Measurements from ENCODE around the gene SRF. TPM values are rescaled to one million over a fixed set of nuclear protein-coding genes. Genes with fewer than 3 reads are reported as not detected.
A peak's percentile ranks its signal among the peaks of the same experiment; 100 is the strongest.

The SRF gene
- total RNA-seq, 2 donors from 2014 or later, result 12.7 to 30.7 TPM

DNA sequence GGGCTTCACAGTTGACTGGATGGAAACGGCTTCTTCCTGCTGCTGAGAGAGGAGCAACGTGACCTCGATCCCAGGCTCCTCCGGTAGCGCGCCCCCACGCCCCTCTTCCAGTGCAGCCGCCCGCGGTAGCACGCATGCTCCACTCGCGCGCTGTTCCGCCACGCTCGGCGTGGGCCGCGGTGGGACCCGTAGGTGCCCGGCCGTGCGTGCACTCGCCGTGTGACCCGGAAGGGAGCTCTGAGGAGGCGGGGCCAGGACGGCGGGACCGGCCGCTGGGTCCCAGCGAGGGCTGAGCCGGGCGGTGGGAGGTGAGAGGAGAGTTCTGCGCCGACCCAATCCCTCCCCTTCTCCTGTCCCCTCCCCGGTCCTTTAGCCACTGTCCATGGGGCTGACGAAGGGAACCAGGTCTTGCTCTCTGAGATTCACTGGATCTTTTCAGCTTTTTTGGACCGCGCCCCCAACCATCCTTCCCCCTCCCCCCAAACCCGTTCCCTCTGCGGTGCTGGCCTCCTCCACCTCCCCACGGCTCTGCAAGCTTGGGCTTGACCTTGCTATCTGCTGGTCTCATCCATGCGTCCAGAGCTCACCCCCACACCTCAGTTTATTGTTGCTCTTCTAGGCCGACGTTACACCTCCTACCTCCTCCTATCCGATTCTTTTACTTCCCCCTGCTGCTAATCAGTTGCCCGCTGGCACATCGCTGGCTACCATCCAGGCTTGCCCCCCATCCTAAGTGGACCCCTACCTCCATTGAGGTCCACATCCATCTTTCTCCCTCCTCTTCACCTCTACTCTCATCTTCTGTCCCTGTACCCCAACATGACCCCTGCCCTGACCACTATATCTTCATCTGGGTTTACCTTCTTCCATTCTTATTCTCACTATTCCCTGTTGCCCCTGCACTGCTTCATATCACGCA, 11.1 kb downstream of the SRF start, which contains the start of gene CUL9:
Gene CUL9, plus strand, starts transcription at position 255 of the 919 bp plus-strand sequence. CDS start 2,115 bp downstream, outside the sequence.
- ATAC-seq, result peak; percentile 99
- peak; percentile 24 to 75 (median 63) for TF ChIP-seq POLR2A (IDR thresholded peaks at IDR 0.05)
- TF ChIP-seq, protein P1, sequence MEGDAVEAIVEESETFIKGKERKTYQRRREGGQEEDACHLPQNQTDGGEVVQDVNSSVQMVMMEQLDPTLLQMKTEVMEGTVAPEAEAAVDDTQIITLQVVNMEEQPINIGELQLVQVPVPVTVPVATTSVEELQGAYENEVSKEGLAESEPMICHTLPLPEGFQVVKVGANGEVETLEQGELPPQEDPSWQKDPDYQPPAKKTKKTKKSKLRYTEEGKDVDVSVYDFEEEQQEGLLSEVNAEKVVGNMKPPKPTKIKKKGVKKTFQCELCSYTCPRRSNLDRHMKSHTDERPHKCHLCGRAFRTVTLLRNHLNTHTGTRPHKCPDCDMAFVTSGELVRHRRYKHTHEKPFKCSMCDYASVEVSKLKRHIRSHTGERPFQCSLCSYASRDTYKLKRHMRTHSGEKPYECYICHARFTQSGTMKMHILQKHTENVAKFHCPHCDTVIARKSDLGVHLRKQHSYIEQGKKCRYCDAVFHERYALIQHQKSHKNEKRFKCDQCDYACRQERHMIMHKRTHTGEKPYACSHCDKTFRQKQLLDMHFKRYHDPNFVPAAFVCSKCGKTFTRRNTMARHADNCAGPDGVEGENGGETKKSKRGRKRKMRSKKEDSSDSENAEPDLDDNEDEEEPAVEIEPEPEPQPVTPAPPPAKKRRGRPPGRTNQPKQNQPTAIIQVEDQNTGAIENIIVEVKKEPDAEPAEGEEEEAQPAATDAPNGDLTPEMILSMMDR (IDR thresholded peaks at IDR 0.05), result peak in 1 of 7 experiments; percentile 27
- Histone ChIP-seq H3K27ac (peak within 1 kb of the TSS; percentile 57 to 74 (median 60)), H3K27me3 (no peaks in the 10 kb centered on the region), H3K4me3 (peak within 1 kb of the TSS; percentile 33 to 58), H3K36me3 (replicated peaks in 1 of 2; ENCODE audit: insufficient read depth in 1 of 2, low read depth in 2 of 2) (peaks cover 4 to 9% of the 10 kb centered on the region in 2 donors), H3K9me3 (no peaks in the 10 kb centered on the region), H3K4me1 (peaks cover 19% of the 10 kb centered on the region)
- intact Hi-C loops (cut with DNase I), result no loop called here
- WGBS, 2 donors, result 1% methylated on average over 19 to 44 of the region's 51 CpGs
- DNase-seq, result peak; percentile 85 to 91 (median 86)

DNA sequence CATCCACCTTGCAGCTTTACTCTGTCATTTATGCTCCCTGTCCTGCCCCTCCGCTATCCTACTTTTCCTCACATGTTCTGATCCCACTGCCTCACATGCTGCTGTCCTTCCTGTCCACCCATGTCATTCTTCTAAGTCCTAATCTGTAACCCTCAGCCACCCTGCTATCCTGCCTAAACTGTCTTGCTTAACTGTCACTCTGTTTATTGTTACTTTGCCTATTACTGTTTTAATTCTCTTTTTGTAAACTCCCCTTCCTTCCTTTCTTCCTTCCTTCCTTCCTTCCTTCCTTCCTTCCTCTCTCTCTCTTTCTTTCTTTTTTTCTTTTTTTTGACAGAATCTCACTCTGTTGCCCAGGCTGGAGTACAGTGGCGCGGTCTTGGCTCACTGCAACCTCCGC, 12.4 kb downstream of the SRF start:
- Histone ChIP-seq H3K36me3 (replicated peaks in 1 of 2; ENCODE audit: insufficient read depth in 1 of 2, low read depth in 2 of 2) (peaks cover 4 to 8% of the 10 kb centered on the region in 2 donors), H3K9me3 (no peaks in the 10 kb centered on the region), H3K27me3 (no peaks in the 10 kb centered on the region), H3K4me1 (peaks cover 19% of the 10 kb centered on the region), H3K27ac (no peak overlapping the region), H3K4me3 (no peak overlapping the region)
- no peak for ATAC-seq
- TF ChIP-seq, protein P1 (IDR thresholded peaks at IDR 0.05), result no peak
- TF ChIP-seq POLR2A (IDR thresholded peaks at IDR 0.05), result no peak
- no peak for DNase-seq
- WGBS, 2 donors, result 96% methylated on average over 4 of the region's 4 CpGs
- intact Hi-C loops (cut with DNase I), result no loop called here

DNA sequence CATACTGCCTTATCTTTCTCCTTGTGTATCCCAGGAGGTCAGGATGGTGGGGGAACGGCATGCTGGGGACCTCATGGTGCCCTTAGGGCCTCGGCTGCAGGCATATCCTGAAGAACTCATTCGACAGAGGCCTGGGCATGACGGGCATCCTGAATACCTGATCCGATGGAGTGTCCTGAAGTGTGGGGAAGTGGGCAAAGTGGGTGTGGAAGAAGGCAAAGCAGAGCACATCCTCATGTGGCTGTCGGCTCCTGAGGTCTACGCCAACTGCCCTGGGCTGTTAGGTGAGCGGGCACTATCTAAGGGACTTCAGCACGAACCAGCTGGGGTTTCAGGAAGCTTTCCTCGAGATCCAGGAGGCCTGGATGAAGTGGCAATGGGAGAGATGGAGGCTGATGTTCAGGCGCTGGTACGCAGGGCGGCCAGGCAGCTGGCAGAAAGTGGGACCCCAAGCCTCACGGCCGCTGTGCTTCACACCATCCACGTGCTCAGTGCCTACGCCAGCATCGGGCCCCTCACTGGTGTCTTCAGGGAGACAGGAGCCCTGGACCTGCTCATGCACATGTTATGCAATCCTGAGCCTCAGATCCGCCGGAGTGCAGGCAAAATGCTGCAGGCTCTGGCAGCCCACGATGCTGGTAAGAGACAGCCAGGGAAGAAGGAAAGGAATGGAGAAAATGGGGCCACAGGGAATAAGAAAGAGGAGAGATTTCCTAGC, 13.4 kb downstream of the SRF start:
- peaks cover 0 to 2% of the 10 kb centered on the region in 2 donors for H3K36me3 ChIP-seq (replicated peaks in 1 of 2; ENCODE audit: insufficient read depth in 1 of 2, low read depth in 2 of 2)
- no peak for TF ChIP-seq POLR2A (IDR thresholded peaks at IDR 0.05)
- TF ChIP-seq, protein P1 (IDR thresholded peaks at IDR 0.05), result no peak

DNA sequence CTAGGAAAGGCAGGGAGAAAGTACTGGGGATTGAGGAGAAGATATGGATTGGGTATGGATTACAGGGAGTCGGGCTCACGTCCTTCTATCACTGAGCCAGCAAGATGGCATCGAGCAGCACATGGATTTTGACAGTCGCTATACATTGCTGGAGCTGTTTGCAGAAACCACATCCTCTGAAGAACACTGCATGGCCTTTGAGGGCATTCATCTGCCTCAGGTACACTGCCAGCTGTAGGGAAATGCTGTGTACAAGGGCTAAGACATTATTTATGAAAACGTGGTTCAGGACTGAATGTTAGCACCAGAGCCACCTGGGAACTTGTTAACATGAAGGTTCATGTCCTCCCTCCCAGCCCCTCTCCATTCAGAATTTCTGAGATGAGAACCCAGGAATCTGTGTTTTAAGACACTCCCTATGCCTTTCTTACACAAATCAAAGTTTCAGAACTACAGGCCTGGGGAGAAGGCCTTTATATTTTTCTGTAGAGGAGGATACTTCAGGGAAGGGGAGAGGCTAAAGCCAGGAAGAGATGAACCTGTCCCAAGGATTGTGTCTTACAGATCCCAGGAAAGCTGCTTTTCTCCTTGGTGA, 14.4 kb downstream of the SRF start:
- no peak for TF ChIP-seq POLR2A (IDR thresholded peaks at IDR 0.05)
- TF ChIP-seq, protein P1 (IDR thresholded peaks at IDR 0.05), result no peak
- Histone ChIP-seq H3K9me3 (no peaks in the 10 kb centered on the region), H3K4me1 (peaks cover 19% of the 10 kb centered on the region), H3K27ac (no peak overlapping the region), H3K4me3 (no peak overlapping the region), H3K36me3 (replicated peaks in 1 of 2; ENCODE audit: insufficient read depth in 1 of 2, low read depth in 2 of 2) (peaks cover 0 to 2% of the 10 kb centered on the region in 2 donors), H3K27me3 (no peaks in the 10 kb centered on the region)
- no peak for ATAC-seq
- 72 to 75% methylated on average over 5 of the region's 5 CpGs for WGBS, 2 donors
- DNase-seq, result no peak
- intact Hi-C loops (cut with DNase I), result no loop called here

More for the DNA sequence above, 13.4 kb downstream of the SRF start:
- Histone ChIP-seq H3K27me3 (no peaks in the 10 kb centered on the region), H3K4me1 (peaks cover 19% of the 10 kb centered on the region), H3K27ac (no peak overlapping the region), H3K9me3 (no peaks in the 10 kb centered on the region), H3K4me3 (no peak overlapping the region)
- ATAC-seq (no peak), DNase-seq (no peak)
- intact Hi-C loops (cut with DNase I), result no loop called here
- 89 to 95% methylated on average over 17 to 21 of the region's 21 CpGs for WGBS, 2 donors

Data from body of pancreas (tissue), 4 donors.